ENCODE data around the gene ORM2. TPM values are rescaled to one million over a fixed set of nuclear protein-coding genes. Genes with fewer than 3 reads are reported as not detected.

The ORM2 gene
- total RNA-seq, 3 donors from 2014 or later (not counting 1 experiment from before 2014, with no cell fraction given): not detected

- H3K36me3 ChIP-seq (ENCODE audit: control insufficient read depth, insufficient read depth, low read length): peaks cover 48% of the 10 kb centered on the region
- intact Hi-C loops (cut with micrococcal nuclease): no loop called here
- no peak overlapping the region for H3K4me3 ChIP-seq (ENCODE audit: low read length)
- peaks cover 18% of the 10 kb centered on the region for H3K4me1 ChIP-seq (ENCODE audit: control insufficient read depth, insufficient read depth, low read length)
- no peaks in the 10 kb centered on the region for H3K27me3 ChIP-seq (ENCODE audit: control insufficient read depth, insufficient read depth, low read length)
- Mint-ChIP-seq H3K4me3 (peak overlapping the region; percentile 4), H3K27me3 (ENCODE audit: low read depth in 2 of 2) (no peaks in the 10 kb centered on the region), H3K36me3 (peaks cover 7% of the 10 kb centered on the region), H3K27ac (peak overlapping the region; percentile 73 to 86), H3K9me3 (no peaks in the 10 kb centered on the region), H3K4me1 (peaks cover 23 to 40% of the 10 kb centered on the region in 2 donors)
- TF ChIP-seq CTCF (IDR thresholded peaks at IDR 0.05): no peak
- no peaks in the 10 kb centered on the region for H3K9me3 ChIP-seq (ENCODE audit: control insufficient read depth, insufficient read depth, low read length)
- H3K27ac ChIP-seq (ENCODE audit: low read length): no peak overlapping the region
- ATAC-seq (no peak), DNase-seq (no peak)
- 85% methylated on average over 8 of the region's 9 CpGs for WGBS (ENCODE audit: insufficient coverage)
Observed at GRCh38 chr9:114334490-114334889, 4.8 kb downstream of the ORM2 start.

- no peaks in the 10 kb centered on the region for H3K9me3 ChIP-seq (ENCODE audit: control insufficient read depth, insufficient read depth, low read length)
- 86% methylated on average over 2 of the region's 2 CpGs for WGBS (ENCODE audit: insufficient coverage)
- Mint-ChIP-seq H3K4me1 (peaks cover 26 to 42% of the 10 kb centered on the region in 2 donors), H3K27me3 (ENCODE audit: low read depth in 2 of 2) (no peaks in the 10 kb centered on the region), H3K27ac (peak overlapping the region; percentile 73 to 78), H3K9me3 (no peaks in the 10 kb centered on the region), H3K36me3 (peaks cover 12% of the 10 kb centered on the region), H3K4me3 (no peak overlapping the region)
- peaks cover 20% of the 10 kb centered on the region for H3K4me1 ChIP-seq (ENCODE audit: control insufficient read depth, insufficient read depth, low read length)
- intact Hi-C loops (cut with micrococcal nuclease): loop anchor here (5.0 kb wide), 1 partner anchor 172 kb away; the partner anchor contains the start of gene WHRN
- no peaks in the 10 kb centered on the region for H3K27me3 ChIP-seq (ENCODE audit: control insufficient read depth, insufficient read depth, low read length)
- peaks cover 60% of the 10 kb centered on the region for H3K36me3 ChIP-seq (ENCODE audit: control insufficient read depth, insufficient read depth, low read length)
- no peak overlapping the region for H3K4me3 ChIP-seq (ENCODE audit: low read length)
- H3K27ac ChIP-seq (ENCODE audit: low read length): no peak overlapping the region
- DNase-seq (no peak), ATAC-seq (no peak)
- no peak for TF ChIP-seq CTCF (IDR thresholded peaks at IDR 0.05)
Observed at GRCh38 chr9:114335745-114336144, 6.1 kb downstream of the ORM2 start.

GRCh38 chr9:114336157-114336556, 6.5 kb downstream of the ORM2 start:
- H3K27me3 ChIP-seq (ENCODE audit: control insufficient read depth, insufficient read depth, low read length): no peaks in the 10 kb centered on the region
- Mint-ChIP-seq H3K4me3 (no peak overlapping the region), H3K4me1 (peaks cover 25 to 41% of the 10 kb centered on the region in 2 donors), H3K9me3 (no peaks in the 10 kb centered on the region), H3K36me3 (peaks cover 16% of the 10 kb centered on the region), H3K27me3 (ENCODE audit: low read depth in 2 of 2) (no peaks in the 10 kb centered on the region), H3K27ac (peak overlapping the region; percentile 73 to 78)
- H3K9me3 ChIP-seq (ENCODE audit: control insufficient read depth, insufficient read depth, low read length): no peaks in the 10 kb centered on the region
- no peak for ATAC-seq
- H3K27ac ChIP-seq (ENCODE audit: low read length): no peak overlapping the region
- DNase-seq: no peak
- peaks cover 64% of the 10 kb centered on the region for H3K36me3 ChIP-seq (ENCODE audit: control insufficient read depth, insufficient read depth, low read length)
- peaks cover 16% of the 10 kb centered on the region for H3K4me1 ChIP-seq (ENCODE audit: control insufficient read depth, insufficient read depth, low read length)
- H3K4me3 ChIP-seq (ENCODE audit: low read length): no peak overlapping the region
- intact Hi-C loops (cut with micrococcal nuclease): loop anchor here (5.0 kb wide), 1 partner anchor 171 kb away; the partner anchor contains the start of gene WHRN
- WGBS (ENCODE audit: insufficient coverage): 87% methylated on average over 10 of the region's 10 CpGs
- no peak for TF ChIP-seq CTCF (IDR thresholded peaks at IDR 0.05)

All from natural killer cell (primary cell).